ENCODE measurements around the gene GRIN2C.

The GRIN2C gene

DNA sequence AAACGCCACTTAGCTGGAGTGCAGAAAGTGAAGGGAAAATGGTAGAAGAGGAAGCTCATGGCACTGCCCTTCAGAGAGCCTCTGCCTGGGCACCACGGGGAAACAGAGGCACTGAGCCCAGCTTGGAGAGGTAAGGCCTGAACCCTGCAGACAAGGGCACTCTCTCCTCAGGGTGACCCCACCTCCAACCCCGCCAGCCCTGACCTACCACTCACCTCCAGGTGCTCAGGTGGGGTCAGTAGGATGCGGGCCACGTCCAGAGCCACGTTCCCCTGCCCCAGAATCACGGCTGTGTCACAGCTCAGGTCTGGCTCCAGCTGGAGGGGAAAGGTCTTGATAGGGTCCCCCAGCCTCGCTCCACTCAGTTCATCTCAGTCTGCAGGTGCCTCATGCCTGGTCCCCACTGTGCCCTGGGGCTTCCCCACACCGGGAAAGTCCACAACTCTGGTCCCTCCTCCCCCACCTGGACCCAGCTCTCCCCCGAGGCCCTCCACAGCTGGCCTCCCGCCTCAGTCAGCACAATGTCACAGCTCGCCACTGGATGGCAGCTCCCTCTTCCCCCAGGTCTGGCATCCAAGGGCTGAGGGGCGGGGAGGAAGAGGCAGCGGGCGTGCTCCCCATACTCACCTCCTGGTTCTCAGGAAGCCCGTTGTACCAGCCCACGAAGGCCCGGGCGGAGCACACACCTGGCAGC is 6.0 kb upstream of the GRIN2C start:
- TF ChIP-seq, protein P1, sequence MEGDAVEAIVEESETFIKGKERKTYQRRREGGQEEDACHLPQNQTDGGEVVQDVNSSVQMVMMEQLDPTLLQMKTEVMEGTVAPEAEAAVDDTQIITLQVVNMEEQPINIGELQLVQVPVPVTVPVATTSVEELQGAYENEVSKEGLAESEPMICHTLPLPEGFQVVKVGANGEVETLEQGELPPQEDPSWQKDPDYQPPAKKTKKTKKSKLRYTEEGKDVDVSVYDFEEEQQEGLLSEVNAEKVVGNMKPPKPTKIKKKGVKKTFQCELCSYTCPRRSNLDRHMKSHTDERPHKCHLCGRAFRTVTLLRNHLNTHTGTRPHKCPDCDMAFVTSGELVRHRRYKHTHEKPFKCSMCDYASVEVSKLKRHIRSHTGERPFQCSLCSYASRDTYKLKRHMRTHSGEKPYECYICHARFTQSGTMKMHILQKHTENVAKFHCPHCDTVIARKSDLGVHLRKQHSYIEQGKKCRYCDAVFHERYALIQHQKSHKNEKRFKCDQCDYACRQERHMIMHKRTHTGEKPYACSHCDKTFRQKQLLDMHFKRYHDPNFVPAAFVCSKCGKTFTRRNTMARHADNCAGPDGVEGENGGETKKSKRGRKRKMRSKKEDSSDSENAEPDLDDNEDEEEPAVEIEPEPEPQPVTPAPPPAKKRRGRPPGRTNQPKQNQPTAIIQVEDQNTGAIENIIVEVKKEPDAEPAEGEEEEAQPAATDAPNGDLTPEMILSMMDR (IDR thresholded peaks at IDR 0.05; ENCODE audit: borderline replicate concordance, insufficient read depth, low read depth, low read length): 0 out of 2 replicates have a peak, but pooled peaks have one; percentile 4
- H3K4me3 ChIP-seq (ENCODE audit: low read depth, low read length): no peak overlapping the region

DNA sequence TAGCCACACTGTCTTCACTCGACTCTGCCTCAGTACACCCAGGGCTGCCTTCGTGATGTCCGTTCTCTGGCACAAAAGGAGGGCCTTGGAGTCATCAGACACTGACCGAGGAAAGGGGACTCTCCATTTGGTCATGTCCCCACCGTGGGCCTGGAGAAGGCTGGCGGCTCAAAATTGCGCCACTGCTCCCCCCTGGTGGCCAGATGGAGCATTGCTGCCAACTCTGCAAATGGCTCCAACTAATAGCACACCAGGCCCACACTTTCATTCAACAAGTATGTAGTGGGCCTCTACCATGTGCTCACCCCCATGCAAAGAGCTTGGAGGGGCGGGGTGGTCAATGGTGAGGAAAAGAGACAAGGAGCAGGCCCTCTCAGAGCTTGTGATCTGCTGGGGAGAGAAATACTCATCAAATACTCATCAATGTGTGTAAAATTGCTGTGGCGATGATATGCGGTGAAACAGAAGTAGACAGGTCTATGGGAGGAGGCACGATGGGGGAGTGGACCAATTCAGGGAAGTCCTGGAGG is 5.2 kb upstream of the GRIN2C start:
- TF ChIP-seq, protein P1 (IDR thresholded peaks at IDR 0.05; ENCODE audit: borderline replicate concordance, insufficient read depth, low read depth, low read length): peak; percentile 97
- H3K4me3 ChIP-seq (ENCODE audit: low read depth, low read length): no peak overlapping the region

DNA sequence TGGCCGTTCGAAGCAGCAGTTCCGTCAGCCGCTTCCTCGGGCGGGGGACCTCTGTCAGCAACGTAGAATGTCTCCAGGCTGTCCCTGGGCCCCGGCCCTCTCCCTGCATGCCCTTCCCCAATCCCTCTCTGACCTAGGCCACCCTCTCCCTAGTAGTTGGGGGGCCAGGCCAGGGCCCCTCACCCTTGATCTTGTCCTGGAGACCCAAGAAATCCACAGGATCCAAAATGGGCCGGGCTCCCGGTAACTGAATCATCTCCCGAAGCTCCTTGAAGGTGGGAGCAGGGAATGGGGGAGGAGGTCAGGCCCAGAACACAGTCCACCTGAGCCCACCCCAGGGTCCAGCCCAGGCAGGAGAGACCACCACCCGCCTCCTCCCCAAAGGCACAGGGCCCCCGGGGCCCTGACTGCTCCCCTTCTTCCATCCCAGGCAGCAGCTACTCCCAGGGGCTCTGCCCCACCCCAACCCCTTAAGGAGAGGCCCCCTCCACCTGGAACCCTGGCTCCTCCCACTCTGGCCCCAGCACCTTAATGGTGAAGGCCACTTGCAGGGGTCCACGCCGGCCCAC is 4.7 kb upstream of the GRIN2C start:
- TF ChIP-seq, protein P1 (IDR thresholded peaks at IDR 0.05; ENCODE audit: borderline replicate concordance, insufficient read depth, low read depth, low read length): no peak
- H3K4me3 ChIP-seq (ENCODE audit: low read depth, low read length): no peak overlapping the region

DNA sequence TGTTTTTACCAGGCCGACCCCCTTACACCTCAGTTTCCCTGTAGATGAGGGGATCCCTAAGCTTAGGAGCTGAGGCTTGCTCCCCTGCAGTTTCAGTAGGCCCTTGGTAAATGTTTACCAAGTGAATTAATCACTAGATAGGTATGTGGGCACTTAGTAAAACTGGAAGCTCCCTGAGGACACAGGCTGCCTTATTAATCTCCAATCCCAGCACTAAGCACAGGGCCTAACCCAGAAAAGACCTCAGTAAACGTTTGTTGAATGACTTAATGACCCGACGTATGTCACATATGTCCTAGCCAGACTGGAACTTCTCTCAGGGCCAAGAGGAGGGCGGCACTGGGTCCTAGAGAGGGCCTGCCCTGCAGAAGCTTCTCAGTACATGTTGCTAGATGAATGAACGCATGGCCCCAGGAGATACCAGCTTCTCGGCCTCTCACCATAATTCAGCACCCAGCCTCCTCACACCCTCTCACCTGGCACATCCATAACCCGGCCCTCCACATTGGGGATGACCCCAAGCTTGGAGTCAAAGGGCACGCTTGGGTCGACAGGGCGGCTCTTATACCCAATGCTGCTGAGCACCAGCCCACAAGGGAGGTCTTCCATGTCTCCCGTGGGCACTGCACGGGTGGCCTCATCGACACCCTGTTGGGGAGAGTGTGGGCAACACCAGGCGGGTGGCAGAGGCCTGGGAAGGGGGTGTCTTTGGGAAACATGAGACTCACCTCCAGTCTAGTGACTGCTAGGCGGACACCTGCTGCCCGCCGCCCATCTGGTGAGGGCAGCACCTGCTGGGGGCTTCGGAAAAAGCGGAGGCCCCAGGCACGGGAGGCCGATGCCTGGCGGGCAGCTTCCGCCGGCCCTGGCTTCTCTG is 4.0 kb upstream of the GRIN2C start:
- TF ChIP-seq, protein P1 (IDR thresholded peaks at IDR 0.05; ENCODE audit: borderline replicate concordance, insufficient read depth, low read depth, low read length): no peak
- H3K4me3 ChIP-seq (ENCODE audit: low read depth, low read length): no peak overlapping the region

DNA sequence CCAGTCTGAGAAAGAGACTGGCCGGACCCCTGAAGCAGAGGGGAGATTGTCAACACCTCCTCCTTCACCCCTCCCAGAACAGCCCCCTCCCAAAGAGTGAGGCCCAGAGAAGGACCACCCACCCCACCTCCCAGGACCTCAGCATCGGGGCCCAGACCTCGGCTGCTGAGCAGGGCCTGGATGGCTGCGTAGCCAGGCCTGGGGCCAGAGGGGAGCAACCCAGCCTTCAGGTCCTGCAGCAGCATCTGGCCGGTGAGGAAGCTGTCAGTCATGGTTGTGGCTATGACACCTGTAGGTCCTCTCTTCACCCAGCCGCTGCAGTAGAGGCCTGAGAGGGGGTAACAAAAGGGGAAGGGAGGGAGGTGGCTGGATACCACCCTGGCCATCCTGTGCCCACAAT is 3.2 kb upstream of the GRIN2C start:
- H3K4me3 ChIP-seq (ENCODE audit: low read depth, low read length): no peak overlapping the region
- TF ChIP-seq, protein P1 (IDR thresholded peaks at IDR 0.05; ENCODE audit: borderline replicate concordance, insufficient read depth, low read depth, low read length): no peak

DNA sequence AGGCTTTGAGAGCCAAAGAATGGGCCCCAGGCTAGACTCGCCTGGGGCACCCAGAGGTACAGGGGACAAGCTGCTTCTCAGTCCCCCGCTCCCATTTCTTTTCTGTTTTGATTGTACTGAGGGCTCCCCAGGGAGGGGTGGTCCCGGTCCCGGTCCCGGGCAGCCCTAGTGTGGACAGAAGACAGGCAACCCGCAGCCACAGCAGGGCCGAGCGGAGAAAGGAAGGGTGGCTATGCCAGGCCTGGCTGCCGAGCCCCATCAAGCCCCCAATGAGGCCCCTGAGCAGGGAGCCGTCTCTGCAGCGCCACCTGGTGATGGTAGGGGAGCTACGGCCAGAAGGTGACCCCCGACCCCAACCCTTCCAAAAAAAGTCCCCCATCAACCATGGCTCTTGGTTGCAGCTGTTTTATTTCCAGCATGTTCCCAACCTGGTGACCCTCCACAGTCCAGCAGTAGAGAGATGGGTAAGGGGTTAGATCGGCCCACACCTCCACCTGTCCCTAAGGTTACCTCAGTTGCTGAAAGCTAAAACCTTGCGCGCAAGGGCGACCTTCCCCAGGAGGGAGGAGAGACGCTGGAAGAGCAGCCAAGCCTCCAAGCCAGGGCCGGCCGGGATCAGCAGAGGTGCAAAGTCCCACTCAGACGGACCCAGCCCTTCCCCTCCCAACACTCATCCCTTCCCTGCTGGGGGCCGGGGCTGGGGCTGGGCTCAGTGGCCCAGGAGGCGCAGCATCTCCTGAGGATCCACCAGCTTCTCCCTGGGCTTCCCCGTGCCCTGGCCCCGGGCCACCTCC is 2.6 kb upstream of the GRIN2C start:
- TF ChIP-seq, protein P1 (IDR thresholded peaks at IDR 0.05; ENCODE audit: borderline replicate concordance, insufficient read depth, low read depth, low read length): peak; percentile 84
- H3K4me3 ChIP-seq (ENCODE audit: low read depth, low read length): no peak overlapping the region

Data from GM12875 (cell line).